Panc1 (cell line): ENCODE data around the gene CAMKMT. TPM values are rescaled to one million over a fixed set of nuclear protein-coding genes. Genes with fewer than 3 reads are reported as not detected.

ENCODE experiments used
- ATAC-seq: fragments of 200-7000 bp; cut with Tn5 transposase; 2 replicates; pipeline ENCODE4 v1.9.1; 2020; ENCODE audit warnings: mild to moderate bottlenecking, moderate library complexity
- BruUV-seq: library from RNA; stranded (reverse); fragments of 400-500 nt; replicated peaks from 2 replicates; lab custom pipeline; 2021; lab: Mats Ljungman, UMichigan
- CTCF ChIA-PET: fragments of 300-600 bp; sonication (Branson Sonifier 250); formaldehyde crosslinking; loops from one replicate; lab custom pipeline; 2022; ENCODE audit warnings: antibody characterized with exemption; lab: Charles Lee
- POLR2A ChIA-PET: fragments of 300-600 bp; sonication (Branson Sonifier 250); formaldehyde crosslinking; loops from one replicate; lab custom pipeline; 2022; ENCODE audit warnings: antibody characterized with exemption; lab: Charles Lee
- DNase-seq: peaks from one replicate; pipeline ENCODE4 v3.0.0-alpha.2; 2010; ENCODE audit warnings: low read depth, low spot score
- H3K27ac ChIP-seq: 2 replicates; pipeline ENCODE4 v1.5.1; 2011; ENCODE audit warnings: mild to moderate bottlenecking, low read length, inconsistent platforms
- H3K27me3 ChIP-seq: fragments of 200-500 bp; sonication (Bioruptor generic); 2 replicates; pipeline ENCODE4 v1.6.0; 2014; ENCODE audit warnings: low read length, inconsistent platforms; ENCODE audit not compliant: control insufficient read depth, insufficient read depth
- H3K36me3 ChIP-seq: fragments of 200-500 bp; sonication (Bioruptor generic); 2 replicates; pipeline ENCODE4 v1.5.1; 2014; ENCODE audit warnings: inconsistent platforms, mild to moderate bottlenecking, low read length, moderate library complexity; ENCODE audit not compliant: control insufficient read depth, insufficient read depth
- H3K4me1 ChIP-seq: 2 replicates; pipeline ENCODE4 v1.5.1; 2011; ENCODE audit warnings: inconsistent platforms, mild to moderate bottlenecking, low read length, moderate library complexity; ENCODE audit not compliant: control insufficient read depth, insufficient read depth
- H3K4me3 ChIP-seq, 2 experiments: 2 replicates each; pipeline ENCODE4 v1.5.1; 2011 to 2012; ENCODE audit warnings: low read depth in 2 of 2, low read length in 2 of 2, mild to moderate bottlenecking in 2 of 2, inconsistent platforms in 1 of 2, moderate library complexity in 1 of 2
- H3K9me3 ChIP-seq: fragments of 200-500 bp; sonication (Bioruptor generic); 2 replicates; pipeline ENCODE4 v1.5.1; 2014; ENCODE audit warnings: low read depth, mild to moderate bottlenecking, inconsistent platforms, low read length, moderate library complexity; ENCODE audit not compliant: control insufficient read depth, insufficient read depth
- POLR2AphosphoS5 ChIP-seq: IDR thresholded peaks from 2 replicates; pipeline ENCODE4 v1.6.1; 2012; ENCODE audit warnings: mild to moderate bottlenecking, low read depth, low read length, moderate library complexity
- SIN3A ChIP-seq: IDR thresholded peaks from 2 replicates; pipeline ENCODE4 v1.6.1; 2012; ENCODE audit warnings: low read depth, mild to moderate bottlenecking, low read length, moderate library complexity, borderline replicate concordance; ENCODE audit not compliant: insufficient read depth
- TCF7L2 ChIP-seq: IDR thresholded peaks from 2 replicates; pipeline ENCODE4 v1.6.1; 2011; ENCODE audit warnings: mild to moderate bottlenecking, low read depth, low read length, inconsistent platforms
- in situ Hi-C: cut with HindIII; loops from 2 replicates; pipeline ENCODE4 v1.10.0; 2016; ENCODE audit warnings: low sequenced_read_pairs, low pct_unique_long_range_greater_than_20kb
- intact Hi-C: fragments of 100-400 bp; cut with micrococcal nuclease; formaldehyde crosslinking; loops from one replicate; pipeline ENCODE4 v1.10.0; 2022; ENCODE audit not compliant: unreplicated experiment
- total RNA-seq: library from RNA; stranded (reverse); gene quantifications from one replicate; pipeline ENCODE4 v1.2.1, GENCODE V29; 2021; ENCODE audit not compliant: unreplicated experiment
- TF ChIP-seq, protein P1 (sequence below): fragments of 450-650 bp; IDR thresholded peaks from 2 replicates; pipeline ENCODE4 v1.5.1; 2017; ENCODE audit warnings: mild to moderate bottlenecking
- TF ChIP-seq, protein P2 (sequence below), 2 experiments: IDR thresholded peaks; 2 replicates each; pipeline ENCODE4 v1.6.1; 2011 to 2012; ENCODE audit warnings: low read depth in 2 of 2, control low read depth in 1 of 2, low read length in 1 of 2, mild to moderate bottlenecking in 1 of 2, moderate library complexity in 1 of 2; ENCODE audit not compliant: insufficient read depth in 1 of 2

Gene CAMKMT
- total RNA-seq, 1 experiment from 2014 or later, result 12.6 TPM

DNA sequence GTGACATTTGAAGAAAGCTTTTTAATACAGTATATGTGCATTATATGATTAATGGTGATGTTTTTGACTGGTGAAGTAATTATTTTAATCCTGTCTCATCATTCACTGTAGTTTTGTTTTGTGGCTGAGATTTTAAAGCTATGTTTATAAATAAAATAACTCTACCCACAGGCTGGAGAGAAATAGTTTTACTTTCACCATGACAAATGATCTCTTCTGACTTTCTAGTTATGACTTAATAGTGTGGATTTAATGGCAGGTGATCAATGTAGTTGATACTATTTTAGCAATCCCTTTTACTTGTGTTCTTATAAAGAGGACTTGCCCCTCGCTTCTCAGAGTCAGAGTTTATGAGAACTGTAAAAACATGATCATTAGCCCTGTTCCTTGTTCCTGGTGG lies 290.2 kb downstream of the CAMKMT start:
- in situ Hi-C loops, result no loop called here

DNA sequence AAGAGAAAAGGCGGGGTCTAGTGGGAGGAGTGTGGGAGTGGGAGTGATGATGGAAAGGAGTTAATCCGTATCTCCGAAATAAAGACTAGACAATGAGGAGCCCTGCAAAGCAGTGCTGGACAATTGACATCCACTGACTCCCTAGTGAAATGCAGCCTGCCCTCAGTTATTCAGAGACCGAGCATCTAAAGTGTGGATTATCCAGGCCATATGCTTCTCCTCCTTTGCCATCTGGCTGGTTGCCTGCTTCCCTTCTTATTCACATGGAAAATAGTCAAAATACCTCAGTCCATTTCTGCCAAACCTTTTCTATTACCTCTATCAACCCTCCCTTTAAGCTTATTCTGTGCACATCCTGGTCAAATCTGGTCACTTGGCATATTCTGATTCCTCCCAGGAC lies 291.0 kb downstream of the CAMKMT start:
- H3K27ac ChIP-seq, result no peak overlapping the region
- H3K4me3 ChIP-seq, result no peak overlapping the region
- BruUV-seq, result no TSS peak
- intact Hi-C loops, result no loop called here
- DNase-seq (no peak), ATAC-seq (no peak)
- no peaks in the 10 kb centered on the region for H3K36me3 ChIP-seq
- TF ChIP-seq POLR2AphosphoS5, result no peak
- TF ChIP-seq TCF7L2, result no peak
- no peak for TF ChIP-seq SIN3A
- TF ChIP-seq, protein P1, sequence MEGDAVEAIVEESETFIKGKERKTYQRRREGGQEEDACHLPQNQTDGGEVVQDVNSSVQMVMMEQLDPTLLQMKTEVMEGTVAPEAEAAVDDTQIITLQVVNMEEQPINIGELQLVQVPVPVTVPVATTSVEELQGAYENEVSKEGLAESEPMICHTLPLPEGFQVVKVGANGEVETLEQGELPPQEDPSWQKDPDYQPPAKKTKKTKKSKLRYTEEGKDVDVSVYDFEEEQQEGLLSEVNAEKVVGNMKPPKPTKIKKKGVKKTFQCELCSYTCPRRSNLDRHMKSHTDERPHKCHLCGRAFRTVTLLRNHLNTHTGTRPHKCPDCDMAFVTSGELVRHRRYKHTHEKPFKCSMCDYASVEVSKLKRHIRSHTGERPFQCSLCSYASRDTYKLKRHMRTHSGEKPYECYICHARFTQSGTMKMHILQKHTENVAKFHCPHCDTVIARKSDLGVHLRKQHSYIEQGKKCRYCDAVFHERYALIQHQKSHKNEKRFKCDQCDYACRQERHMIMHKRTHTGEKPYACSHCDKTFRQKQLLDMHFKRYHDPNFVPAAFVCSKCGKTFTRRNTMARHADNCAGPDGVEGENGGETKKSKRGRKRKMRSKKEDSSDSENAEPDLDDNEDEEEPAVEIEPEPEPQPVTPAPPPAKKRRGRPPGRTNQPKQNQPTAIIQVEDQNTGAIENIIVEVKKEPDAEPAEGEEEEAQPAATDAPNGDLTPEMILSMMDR, result no peak
- TF ChIP-seq, protein P2, sequence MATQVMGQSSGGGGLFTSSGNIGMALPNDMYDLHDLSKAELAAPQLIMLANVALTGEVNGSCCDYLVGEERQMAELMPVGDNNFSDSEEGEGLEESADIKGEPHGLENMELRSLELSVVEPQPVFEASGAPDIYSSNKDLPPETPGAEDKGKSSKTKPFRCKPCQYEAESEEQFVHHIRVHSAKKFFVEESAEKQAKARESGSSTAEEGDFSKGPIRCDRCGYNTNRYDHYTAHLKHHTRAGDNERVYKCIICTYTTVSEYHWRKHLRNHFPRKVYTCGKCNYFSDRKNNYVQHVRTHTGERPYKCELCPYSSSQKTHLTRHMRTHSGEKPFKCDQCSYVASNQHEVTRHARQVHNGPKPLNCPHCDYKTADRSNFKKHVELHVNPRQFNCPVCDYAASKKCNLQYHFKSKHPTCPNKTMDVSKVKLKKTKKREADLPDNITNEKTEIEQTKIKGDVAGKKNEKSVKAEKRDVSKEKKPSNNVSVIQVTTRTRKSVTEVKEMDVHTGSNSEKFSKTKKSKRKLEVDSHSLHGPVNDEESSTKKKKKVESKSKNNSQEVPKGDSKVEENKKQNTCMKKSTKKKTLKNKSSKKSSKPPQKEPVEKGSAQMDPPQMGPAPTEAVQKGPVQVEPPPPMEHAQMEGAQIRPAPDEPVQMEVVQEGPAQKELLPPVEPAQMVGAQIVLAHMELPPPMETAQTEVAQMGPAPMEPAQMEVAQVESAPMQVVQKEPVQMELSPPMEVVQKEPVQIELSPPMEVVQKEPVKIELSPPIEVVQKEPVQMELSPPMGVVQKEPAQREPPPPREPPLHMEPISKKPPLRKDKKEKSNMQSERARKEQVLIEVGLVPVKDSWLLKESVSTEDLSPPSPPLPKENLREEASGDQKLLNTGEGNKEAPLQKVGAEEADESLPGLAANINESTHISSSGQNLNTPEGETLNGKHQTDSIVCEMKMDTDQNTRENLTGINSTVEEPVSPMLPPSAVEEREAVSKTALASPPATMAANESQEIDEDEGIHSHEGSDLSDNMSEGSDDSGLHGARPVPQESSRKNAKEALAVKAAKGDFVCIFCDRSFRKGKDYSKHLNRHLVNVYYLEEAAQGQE (IDR thresholded peaks at IDR 0.05; ENCODE audit: insufficient read depth in 1 of 2, low read depth in 2 of 2, low read length in 1 of 2), result no peak
- in situ Hi-C loops, result no loop called here
- H3K4me1 ChIP-seq, result no peaks in the 10 kb centered on the region
- CTCF ChIA-PET, result no interaction called here
- POLR2A ChIA-PET, result no interaction called here
- H3K27me3 ChIP-seq, result no peaks in the 10 kb centered on the region
- no peaks in the 10 kb centered on the region for H3K9me3 ChIP-seq

More for the DNA sequence above, 290.2 kb downstream of the CAMKMT start:
- BruUV-seq, result no TSS peak
- no peak overlapping the region for H3K27ac ChIP-seq
- no peaks in the 10 kb centered on the region for H3K27me3 ChIP-seq
- ChIA-PET POLR2A (no interaction called here), CTCF (no interaction called here)
- no peaks in the 10 kb centered on the region for H3K9me3 ChIP-seq
- no peaks in the 10 kb centered on the region for H3K4me1 ChIP-seq
- no peak for ATAC-seq
- TF ChIP-seq SIN3A, result no peak
- TF ChIP-seq, protein P2 (IDR thresholded peaks at IDR 0.05; ENCODE audit: insufficient read depth in 1 of 2, low read depth in 2 of 2, low read length in 1 of 2), result no peak
- TF ChIP-seq, protein P1, result no peak
- no peak for TF ChIP-seq POLR2AphosphoS5
- no peak for TF ChIP-seq TCF7L2
- H3K4me3 ChIP-seq, result no peak overlapping the region
- DNase-seq, result no peak
- H3K36me3 ChIP-seq, result no peaks in the 10 kb centered on the region
- intact Hi-C loops, result no loop called here
